HG03575 (cell line): ENCODE data around the gene AP3D1.
"Not testable (repeated sequence)": the region's sequence is repeated elsewhere in the genome, so short reads cannot be mapped to it uniquely, and the experiment has no call there.

Experiments used
- ATAC-seq: cut with Tn5 transposase; IDR thresholded peaks from one replicate; pipeline ENCODE4 v1.9.1; 2021; ENCODE audit not compliant: unreplicated experiment, insufficient number of reproducible peaks, low FRiP score; ENCODE audit errors: extremely low read depth

Gene AP3D1

GRCh38 chr19:2132191-2132590 is 19.2 kb downstream of the AP3D1 start:
- no peak for ATAC-seq

- not testable (repeated sequence) for ATAC-seq
Observed at GRCh38 chr19:2131012-2131975, 20.1 kb downstream of the AP3D1 start.

- ATAC-seq: no peak
Observed at GRCh38 chr19:2129892-2130770, 21.2 kb downstream of the AP3D1 start.

GRCh38 chr19:2129486-2129885 is 21.9 kb downstream of the AP3D1 start:
- ATAC-seq: no peak

GRCh38 chr19:2129022-2129421 is 22.3 kb downstream of the AP3D1 start:
- ATAC-seq: no peak

- ATAC-seq: not testable (repeated sequence)
Observed at GRCh38 chr19:2128252-2128651, 23.1 kb downstream of the AP3D1 start.

- ATAC-seq: no peak
Observed at GRCh38 chr19:2127758-2128157, 23.6 kb downstream of the AP3D1 start.

GRCh38 chr19:2126879-2127518 is 24.4 kb downstream of the AP3D1 start:
- no peak for ATAC-seq

- ATAC-seq: no peak
Observed at GRCh38 chr19:2123682-2124387, 27.5 kb downstream of the AP3D1 start.

- no peak for ATAC-seq
Observed at GRCh38 chr19:2122982-2123381, 28.4 kb downstream of the AP3D1 start.

- ATAC-seq: no peak
Observed at GRCh38 chr19:2122251-2122650, 29.1 kb downstream of the AP3D1 start.

GRCh38 chr19:2121416-2122051 is 29.8 kb downstream of the AP3D1 start:
- ATAC-seq: no peak

GRCh38 chr19:2120821-2121220 is 30.5 kb downstream of the AP3D1 start:
- no peak for ATAC-seq

GRCh38 chr19:2119921-2120785 is 31.2 kb downstream of the AP3D1 start:
- ATAC-seq: no peak

GRCh38 chr19:2118438-2118837 is 32.9 kb downstream of the AP3D1 start:
- ATAC-seq: no peak

GRCh38 chr19:2117215-2117960 is 34.0 kb downstream of the AP3D1 start:
- ATAC-seq: no peak

- ATAC-seq: no peak
Observed at GRCh38 chr19:2116507-2116906, 34.9 kb downstream of the AP3D1 start.
